Neuronal stem cell (in vitro differentiated cells): ENCODE results near the gene CACNA1H.

Experiments
- DNase-seq: peaks from one replicate; pipeline ENCODE4 v3.0.0-alpha.2; 2013; ENCODE audit warnings: low spot score
- H2AFZ ChIP-seq: one replicate; pipeline ENCODE4 v1.6.1; 2013; ENCODE audit warnings: mild to moderate bottlenecking, low read length, inconsistent platforms
- H2AK5ac ChIP-seq: 2 replicates; pipeline ENCODE4 v1.6.1; 2013; ENCODE audit warnings: low read depth, mild to moderate bottlenecking, inconsistent platforms, low read length, moderate library complexity, mixed read lengths
- H2BK120ac ChIP-seq: 2 replicates; pipeline ENCODE4 v1.6.1; 2013; ENCODE audit warnings: low read depth, mild to moderate bottlenecking, inconsistent platforms, low read length, moderate library complexity, mixed read lengths
- H2BK12ac ChIP-seq: one replicate; pipeline ENCODE4 v1.6.1; 2013; ENCODE audit warnings: low read length, inconsistent platforms
- H2BK15ac ChIP-seq: 2 replicates; pipeline ENCODE4 v1.6.1; 2013; ENCODE audit warnings: mild to moderate bottlenecking, low read length, inconsistent platforms, mixed read lengths
- H2BK5ac ChIP-seq: one replicate; pipeline ENCODE4 v1.6.1; 2013; ENCODE audit warnings: inconsistent platforms, mild to moderate bottlenecking, low read length, moderate library complexity
- H3K14ac ChIP-seq: one replicate; pipeline ENCODE4 v1.6.1; 2013; ENCODE audit warnings: low read length, inconsistent platforms
- H3K18ac ChIP-seq: 2 replicates; pipeline ENCODE4 v1.6.1; 2013; ENCODE audit warnings: low read length, inconsistent platforms
- H3K23ac ChIP-seq: 2 replicates; pipeline ENCODE4 v1.6.1; 2013; ENCODE audit warnings: low read depth, mild to moderate bottlenecking, mixed read lengths, low read length, inconsistent platforms; ENCODE audit not compliant: poor library complexity
- H3K27ac ChIP-seq: replicated peaks from 3 replicates; pipeline ENCODE4 v1.5.1; 2013; ENCODE audit warnings: low read length, inconsistent platforms
- H3K27me3 ChIP-seq, 3 experiments: 2 replicates each; pipeline ENCODE4 v1.6.1; 2013; ENCODE audit warnings: low read length in 3 of 3, mild to moderate bottlenecking in 2 of 3, inconsistent platforms in 1 of 3, low read depth in 1 of 3, mixed read lengths in 1 of 3, moderate library complexity in 1 of 3; ENCODE audit not compliant: control insufficient read depth in 3 of 3, insufficient read depth in 3 of 3
- H3K36me3 ChIP-seq, 2 donors: replicated peaks in 1 of 2; 2 replicates each; pipeline ENCODE4 v1.6.1; 2013; ENCODE audit warnings: low read length in 2 of 2; ENCODE audit not compliant: control insufficient read depth in 2 of 2, insufficient read depth in 2 of 2
- H3K4ac ChIP-seq: 2 replicates; pipeline ENCODE4 v1.6.1; 2013; ENCODE audit warnings: inconsistent platforms, mild to moderate bottlenecking, low read length, moderate library complexity
- H3K4me1 ChIP-seq, 2 donors: 1 replicate in 1 of 2; 2 replicates in 1 of 2; pipeline ENCODE4 v1.6.1; 2013; ENCODE audit warnings: low read length in 2 of 2, low read depth in 1 of 2; ENCODE audit not compliant: control insufficient read depth in 2 of 2, insufficient read depth in 1 of 2
- H3K4me2 ChIP-seq: one replicate; pipeline ENCODE4 v1.6.1; 2013; ENCODE audit warnings: mild to moderate bottlenecking, low read length, inconsistent platforms; ENCODE audit not compliant: insufficient read depth, poor library complexity, severe bottlenecking
- H3K4me3 ChIP-seq, 2 donors: 2 replicates each; pipeline ENCODE4 v1.5.1; 2013; ENCODE audit warnings: low read length in 2 of 2, mild to moderate bottlenecking in 2 of 2, inconsistent platforms in 1 of 2, moderate library complexity in 1 of 2
- H3K79me1 ChIP-seq: one replicate; pipeline ENCODE4 v1.6.1; 2013; ENCODE audit warnings: low read depth, mild to moderate bottlenecking, inconsistent platforms, low read length, moderate library complexity
- H3K9ac ChIP-seq: one replicate; pipeline ENCODE4 v1.6.1; 2013; ENCODE audit warnings: mild to moderate bottlenecking, low read depth, low read length, inconsistent platforms; ENCODE audit not compliant: poor library complexity
- H3K9me3 ChIP-seq, 2 donors: replicated peaks in 1 of 2; 2 replicates each; pipeline versions ENCODE3 to v1.6.1; 2013; ENCODE audit warnings: low read length in 2 of 2, mild to moderate bottlenecking in 2 of 2, inconsistent platforms in 1 of 2, low read depth in 1 of 2, mixed read lengths in 1 of 2, moderate library complexity in 1 of 2; ENCODE audit not compliant: control insufficient read depth in 2 of 2, insufficient read depth in 1 of 2
- H4K8ac ChIP-seq: one replicate; pipeline ENCODE4 v1.6.1; 2013; ENCODE audit warnings: low read depth, mild to moderate bottlenecking, inconsistent platforms, low read length, moderate library complexity
- H4K91ac ChIP-seq: one replicate; pipeline ENCODE4 v1.6.1; 2013; ENCODE audit warnings: low read length, low read depth, mild to moderate bottlenecking, inconsistent platforms; ENCODE audit not compliant: poor library complexity
- WGBS, 2 donors: extraction: QIAGEN DNeasy Blood & Tissue Kit; methylation state at CpG; one replicate each; pipeline ENCODE4 v1.1.7; 2013; ENCODE audit warnings: missing lambda C conversion rate in 2 of 2, mixed read lengths in 1 of 2; ENCODE audit not compliant: insufficient read length in 2 of 2, insufficient replicate concordance in 1 of 2; ENCODE audit errors: extremely low coverage in 2 of 2; 5-methylcytosine and 5-hydroxymethylcytosine counted together

CACNA1H gene

GRCh38 chr16:1201444-1201843 lies 48.5 kb downstream of the CACNA1H start:
- Histone ChIP-seq H3K9ac (no peak overlapping the region), H3K36me3 (peaks cover 0 to 28% of the 10 kb centered on the region in 2 donors), H2BK15ac (no peak overlapping the region), H3K9me3 (no peaks in the 10 kb centered on the region), H2BK5ac (no peak overlapping the region), H4K8ac (no peak overlapping the region), H3K4ac (no peak overlapping the region), H3K23ac (no peak overlapping the region), H3K27me3 (no peaks in the 10 kb centered on the region), H3K4me3 (no peak overlapping the region), H4K91ac (no peak overlapping the region), H2BK120ac (no peak overlapping the region), H3K4me1 (peaks cover 0 to 9% of the 10 kb centered on the region in 2 donors), H3K79me1 (peaks cover 9% of the 10 kb centered on the region), H3K18ac (no peak overlapping the region), H3K14ac (peak overlapping the region; percentile 71), H2BK12ac (no peak overlapping the region), H3K27ac (no peak overlapping the region), H2AK5ac (no peak overlapping the region), H2AFZ (no peak overlapping the region), H3K4me2 (no peak overlapping the region)
- no peak for DNase-seq
- WGBS, 2 donors: no CpG with 5 or more reads among the region's 25 CpGs

- DNase-seq: no peak
- H2AFZ ChIP-seq: no peak overlapping the region
- no peak overlapping the region for H2BK15ac ChIP-seq
- peaks cover 4 to 28% of the 10 kb centered on the region in 2 donors for H3K36me3 ChIP-seq
- no peak overlapping the region for H3K9ac ChIP-seq
- no peak overlapping the region for H3K23ac ChIP-seq
- H3K27me3 ChIP-seq: no peaks in the 10 kb centered on the region
- no peak overlapping the region for H2AK5ac ChIP-seq
- H4K8ac ChIP-seq: no peak overlapping the region
- no CpG with 5 or more reads among the region's 18 CpGs for WGBS, 2 donors
- no peak overlapping the region for H2BK120ac ChIP-seq
- no peak overlapping the region for H3K14ac ChIP-seq
- H3K4me1 ChIP-seq: peaks cover 0 to 5% of the 10 kb centered on the region in 2 donors
- H3K4ac ChIP-seq: no peak overlapping the region
- no peak overlapping the region for H2BK5ac ChIP-seq
- H3K4me2 ChIP-seq: no peak overlapping the region
- no peak overlapping the region for H2BK12ac ChIP-seq
- H3K27ac ChIP-seq: no peak overlapping the region
- peaks cover 4% of the 10 kb centered on the region for H3K79me1 ChIP-seq
- no peak overlapping the region for H4K91ac ChIP-seq
- no peak overlapping the region for H3K4me3 ChIP-seq
- no peak overlapping the region for H3K18ac ChIP-seq
- no peaks in the 10 kb centered on the region for H3K9me3 ChIP-seq
These were observed 49.4 kb downstream of the CACNA1H start for GRCh38 chr16:1202274-1202673.

GRCh38 chr16:1204933-1205332 lies 52.0 kb downstream of the CACNA1H start:
- Histone ChIP-seq H3K18ac (no peak overlapping the region), H3K9me3 (no peaks in the 10 kb centered on the region), H3K4me3 (no peak overlapping the region), H3K36me3 (peaks cover 5 to 43% of the 10 kb centered on the region in 2 donors), H3K9ac (no peak overlapping the region), H2AK5ac (no peak overlapping the region), H3K27ac (no peak overlapping the region), H2AFZ (no peak overlapping the region), H3K4me1 (no peaks in the 10 kb centered on the region), H3K79me1 (no peaks in the 10 kb centered on the region), H3K14ac (no peak overlapping the region), H2BK5ac (no peak overlapping the region), H3K4ac (no peak overlapping the region), H4K8ac (no peak overlapping the region), H3K4me2 (no peak overlapping the region), H4K91ac (no peak overlapping the region), H3K23ac (no peak overlapping the region), H2BK12ac (no peak overlapping the region), H2BK120ac (no peak overlapping the region), H3K27me3 (no peaks in the 10 kb centered on the region), H2BK15ac (no peak overlapping the region)
- no CpG with 5 or more reads among the region's 21 CpGs for WGBS, 2 donors
- no peak for DNase-seq

GRCh38 chr16:1206326-1206725 lies 53.4 kb downstream of the CACNA1H start:
- Histone ChIP-seq H3K18ac (no peak overlapping the region), H3K4me1 (no peaks in the 10 kb centered on the region), H2BK12ac (no peak overlapping the region), H3K4me2 (no peak overlapping the region), H3K79me1 (no peaks in the 10 kb centered on the region), H3K23ac (no peak overlapping the region), H3K36me3 (peaks cover 5 to 44% of the 10 kb centered on the region in 2 donors), H2BK120ac (no peak overlapping the region), H2BK5ac (no peak overlapping the region), H3K14ac (no peak overlapping the region), H3K27me3 (no peaks in the 10 kb centered on the region), H3K27ac (no peak overlapping the region), H2BK15ac (no peak overlapping the region), H2AFZ (no peak overlapping the region), H3K9me3 (no peaks in the 10 kb centered on the region), H4K91ac (no peak overlapping the region), H3K4me3 (no peak overlapping the region), H3K9ac (no peak overlapping the region), H3K4ac (no peak overlapping the region), H4K8ac (no peak overlapping the region), H2AK5ac (no peak overlapping the region)
- no peak for DNase-seq
- WGBS, 2 donors: no CpG with 5 or more reads among the region's 9 CpGs
